SK-N-SH treated with all-trans-retinoic acid at 6 μM for 48 hours (cell line): ENCODE measurements around the gene PLEKHG4.

Experiments
- ATAC-seq: fragments of 200-7000 bp; cut with Tn5 transposase; 3 replicates; pipeline ENCODE4 v1.9.1; 2020; ENCODE audit warnings: mild to moderate bottlenecking, moderate library complexity
- ARNTL ChIP-seq: fragments of 450-650 bp; formaldehyde crosslinking; IDR thresholded peaks from 2 replicates; pipeline ENCODE4 v1.5.0; 2020; ENCODE audit warnings: low read depth, mild to moderate bottlenecking, moderate library complexity, borderline replicate concordance
- BACH2 ChIP-seq: fragments of 250-450 bp; sonication (Bioruptor Pico); IDR thresholded peaks from 2 replicates; pipeline ENCODE4 v1.9.0; 2021; ENCODE audit warnings: mild to moderate bottlenecking, borderline replicate concordance
- CREB5 ChIP-seq: fragments of 250-450 bp; sonication (Bioruptor Pico); IDR thresholded peaks from 2 replicates; pipeline ENCODE4 v1.5.1; 2020; ENCODE audit warnings: low read depth, mild to moderate bottlenecking, moderate library complexity
- CSDC2 ChIP-seq: fragments of 250-450 bp; sonication (Bioruptor Pico); IDR thresholded peaks from 2 replicates; pipeline ENCODE4 v1.5.0; 2020; ENCODE audit warnings: mild to moderate bottlenecking, moderate library complexity
- CSRNP3 ChIP-seq: fragments of 250-450 bp; sonication (Bioruptor Pico); IDR thresholded peaks from 2 replicates; pipeline ENCODE4 v1.5.1; 2021; ENCODE audit warnings: mild to moderate bottlenecking, moderate library complexity
- ESRRG ChIP-seq: fragments of 250-450 bp; sonication (Bioruptor Pico); IDR thresholded peaks from 2 replicates; pipeline ENCODE4 v1.6.1; 2021; ENCODE audit warnings: mild to moderate bottlenecking
- GLIS3 ChIP-seq: fragments of 250-450 bp; sonication (Bioruptor Pico); IDR thresholded peaks from 2 replicates; pipeline ENCODE4 v1.5.0; 2020; ENCODE audit warnings: mild to moderate bottlenecking, moderate library complexity
- ISL1 ChIP-seq: fragments of 250-450 bp; sonication (Bioruptor Pico); IDR thresholded peaks from 2 replicates; pipeline ENCODE4 v2.1.2; 2022; ENCODE audit warnings: mild to moderate bottlenecking, moderate library complexity
- OSR1 ChIP-seq: fragments of 250-450 bp; sonication (Bioruptor Pico); IDR thresholded peaks from 2 replicates; pipeline ENCODE4 v1.8.0; 2022; ENCODE audit warnings: moderate library complexity, mild to moderate bottlenecking, inconsistent platforms
- PATZ1 ChIP-seq: fragments of 250-450 bp; sonication (Bioruptor Pico); IDR thresholded peaks from 2 replicates; pipeline ENCODE4 v1.8.0; 2020; ENCODE audit warnings: mild to moderate bottlenecking, moderate library complexity, borderline replicate concordance
- POU6F1 ChIP-seq: fragments of 250-450 bp; sonication (Bioruptor Pico); IDR thresholded peaks from 2 replicates; pipeline ENCODE4 v1.8.0; 2021; ENCODE audit warnings: low read depth, mild to moderate bottlenecking, moderate library complexity, borderline replicate concordance
- PPARA ChIP-seq: fragments of 250-450 bp; sonication (Bioruptor Pico); IDR thresholded peaks from 2 replicates; pipeline ENCODE4 v1.5.0; 2020; ENCODE audit warnings: mild to moderate bottlenecking, borderline replicate concordance
- RARB ChIP-seq: fragments of 250-450 bp; sonication (Bioruptor Pico); IDR thresholded peaks from 2 replicates; pipeline ENCODE4 v1.8.0; 2021; ENCODE audit warnings: mild to moderate bottlenecking, moderate library complexity
- SNAI2 ChIP-seq: fragments of 250-450 bp; sonication (Bioruptor Pico); IDR thresholded peaks from 2 replicates; pipeline ENCODE4 v1.5.0; 2020; ENCODE audit warnings: mild to moderate bottlenecking, moderate library complexity
- TOX ChIP-seq: fragments of 250-450 bp; sonication (Bioruptor Pico); IDR thresholded peaks from 2 replicates; pipeline ENCODE4 v1.8.0; 2021; ENCODE audit warnings: mild to moderate bottlenecking, moderate library complexity, borderline replicate concordance
- TSHZ2 ChIP-seq: fragments of 250-450 bp; sonication (Bioruptor Pico); IDR thresholded peaks from 2 replicates; pipeline ENCODE4 v1.5.0; 2020; ENCODE audit warnings: mild to moderate bottlenecking, moderate library complexity
- ZC3H10 ChIP-seq: fragments of 250-450 bp; sonication (Bioruptor Pico); IDR thresholded peaks from 2 replicates; pipeline ENCODE4 v1.5.1; 2021; ENCODE audit warnings: mild to moderate bottlenecking, moderate library complexity
- ZFP3 ChIP-seq: fragments of 250-450 bp; sonication (Bioruptor Pico); IDR thresholded peaks from 2 replicates; pipeline ENCODE4 v1.5.0; 2020; ENCODE audit warnings: mild to moderate bottlenecking, moderate library complexity
- ZFP30 ChIP-seq: fragments of 450-650 bp; formaldehyde crosslinking; IDR thresholded peaks from 2 replicates; pipeline ENCODE4 v1.5.0; 2022; ENCODE audit warnings: mild to moderate bottlenecking, moderate library complexity
- ZNF565 ChIP-seq: fragments of 450-650 bp; formaldehyde crosslinking; conservative IDR thresholded peaks from 2 replicates; pipeline ENCODE4 v1.5.0; 2020; ENCODE audit warnings: low read depth, mild to moderate bottlenecking, moderate library complexity
- ZNF70 ChIP-seq: fragments of 450-650 bp; formaldehyde crosslinking; IDR thresholded peaks from 2 replicates; pipeline ENCODE4 v1.5.0; 2020; ENCODE audit warnings: mild to moderate bottlenecking, moderate library complexity
- ZNF8 ChIP-seq: fragments of 450-650 bp; formaldehyde crosslinking; IDR thresholded peaks from 2 replicates; pipeline ENCODE4 v1.5.0; 2020; ENCODE audit warnings: mild to moderate bottlenecking, moderate library complexity

Gene PLEKHG4

GRCh38 chr16:67268136-67268579 lies 11.2 kb upstream of the PLEKHG4 start:
- ATAC-seq: peak; percentile 79
- TF ChIP-seq ESRRG (CRISPR knock-in tag) (no peak), ISL1 (CRISPR knock-in tag) (no peak)

- ATAC-seq: peak; percentile 11
- no peak for TF ChIP-seq POU6F1 (CRISPR knock-in tag)
- TF ChIP-seq OSR1: no peak
- TF ChIP-seq ZC3H10: no peak
- no peak for TF ChIP-seq RARB (CRISPR knock-in tag)
- no peak for TF ChIP-seq ZNF70 (CRISPR knock-in tag)
- TF ChIP-seq CSDC2 (CRISPR knock-in tag): no peak
- no peak for TF ChIP-seq ZFP30 (CRISPR knock-in tag)
- no peak for TF ChIP-seq CREB5 (CRISPR knock-in tag)
- TF ChIP-seq PPARA (CRISPR knock-in tag): no peak
- no peak for TF ChIP-seq BACH2 (CRISPR knock-in tag)
- no peak for TF ChIP-seq CSRNP3 (CRISPR knock-in tag)
- no peak for TF ChIP-seq GLIS3 (CRISPR knock-in tag)
- no peak for TF ChIP-seq TSHZ2 (CRISPR knock-in tag)
Observed at GRCh38 chr16:67269766-67270165, 9.6 kb upstream of the PLEKHG4 start.

- no peak for ATAC-seq
- TF ChIP-seq ISL1 (CRISPR knock-in tag): no peak
- no peak for TF ChIP-seq ARNTL (CRISPR knock-in tag)
- no peak for TF ChIP-seq ZC3H10
- no peak for TF ChIP-seq PATZ1 (CRISPR knock-in tag)
- TF ChIP-seq TSHZ2 (CRISPR knock-in tag): no peak
- no peak for TF ChIP-seq ZFP30 (CRISPR knock-in tag)
- no peak for TF ChIP-seq TOX (CRISPR knock-in tag)
- TF ChIP-seq ZNF565: no peak
- TF ChIP-seq POU6F1 (CRISPR knock-in tag): no peak
- TF ChIP-seq ZFP3 (CRISPR knock-in tag): no peak
- TF ChIP-seq GLIS3 (CRISPR knock-in tag): no peak
- TF ChIP-seq SNAI2 (CRISPR knock-in tag): no peak
- TF ChIP-seq ZNF8 (CRISPR knock-in tag): no peak
- TF ChIP-seq CSDC2 (CRISPR knock-in tag): no peak
- no peak for TF ChIP-seq ZNF70 (CRISPR knock-in tag)
Observed at GRCh38 chr16:67270931-67271338, 8.4 kb upstream of the PLEKHG4 start.
